Measurements from ENCODE around the gene DUSP11.
"Not testable (repeated sequence)": the region's sequence is repeated elsewhere in the genome, so short reads cannot be mapped to it uniquely, and the experiment has no call there.

DUSP11 gene

DNA sequence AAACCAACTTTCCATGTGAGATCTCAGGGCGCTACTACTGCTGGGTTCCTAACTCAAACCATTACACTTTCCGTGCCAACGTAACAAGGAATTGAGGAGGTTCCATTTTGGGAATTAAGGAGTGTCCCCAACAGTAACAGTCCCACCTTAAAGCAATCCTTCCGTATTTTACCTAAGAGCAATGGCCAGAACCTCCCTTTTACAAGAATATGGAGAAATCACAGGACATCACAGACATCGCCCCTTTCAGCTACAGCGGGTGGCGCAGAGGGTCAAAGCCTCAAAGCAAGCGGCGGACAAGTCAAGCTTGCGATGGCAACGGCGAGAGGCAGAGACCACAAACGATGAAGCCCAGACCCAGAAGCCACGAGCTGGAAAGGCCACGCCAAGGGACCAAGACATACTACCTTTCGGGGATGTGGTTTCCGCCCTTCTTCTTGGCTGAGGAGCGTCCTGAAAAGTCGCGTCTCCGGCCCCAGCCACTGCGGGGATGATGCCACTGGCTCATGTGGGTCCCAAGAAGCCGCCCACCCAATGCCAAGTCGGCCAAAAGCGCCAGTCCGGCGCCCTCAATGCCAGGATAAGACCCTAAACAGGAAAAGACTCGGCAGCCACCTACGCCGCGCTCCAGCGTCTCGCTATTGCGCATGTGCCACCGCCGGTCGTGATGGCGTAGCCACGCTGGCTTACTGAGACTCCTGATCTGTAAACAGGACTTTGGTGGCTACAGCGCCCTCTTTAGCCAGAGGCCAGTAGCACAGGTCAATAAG is at the start of gene DUSP11:
DUSP11 (minus strand) TSS at position 637 of the 770 bp plus-strand sequence; CDS start at position 508, 129 bp downstream.
- DNase-seq (ENCODE audit: low spot score) = peak; percentile 95

DNA sequence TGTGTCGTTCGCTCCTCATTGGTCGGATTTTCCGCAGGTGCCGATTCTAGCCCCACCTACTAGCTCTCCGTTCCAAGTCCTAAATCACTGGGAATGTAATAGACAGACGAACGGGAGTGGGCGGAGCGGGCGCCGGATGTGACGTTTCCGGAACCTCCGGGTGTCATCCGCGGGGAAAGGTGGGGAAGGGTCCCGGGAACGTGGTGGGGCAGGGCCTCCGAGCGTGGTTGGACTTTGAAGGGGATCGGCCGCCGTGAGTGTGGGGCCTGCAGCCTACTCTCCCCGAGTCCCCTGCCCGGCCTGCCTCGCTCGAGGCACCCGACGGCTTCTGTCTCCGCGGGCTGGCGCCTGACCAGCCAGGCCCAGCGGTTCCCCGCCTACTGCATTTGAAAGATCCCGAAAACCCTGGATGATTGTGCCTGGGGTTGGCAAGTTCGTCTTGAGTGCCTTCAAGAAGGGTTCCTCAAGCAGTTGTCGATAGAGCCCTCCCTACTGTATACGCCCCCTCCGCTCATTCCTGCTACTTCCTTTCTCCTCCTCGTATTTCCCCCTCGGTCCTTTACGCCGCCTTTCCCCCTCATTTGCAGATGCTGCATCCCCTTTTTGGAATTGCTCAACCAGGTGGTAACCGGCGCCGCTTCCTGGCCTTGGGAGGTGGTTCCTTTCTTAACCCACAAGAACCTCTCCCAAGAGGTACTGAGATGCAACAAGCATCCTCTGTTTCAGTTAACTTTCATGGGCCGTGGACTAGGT is 49.1 kb upstream of the DUSP11 start, which contains the start of gene STAMBP:
STAMBP (plus strand) TSS at position 144 of the 753 bp plus-strand sequence. CDS start 1,896 bp downstream, outside the sequence.
- peak; percentile 97 for DNase-seq (ENCODE audit: low spot score)

DNA sequence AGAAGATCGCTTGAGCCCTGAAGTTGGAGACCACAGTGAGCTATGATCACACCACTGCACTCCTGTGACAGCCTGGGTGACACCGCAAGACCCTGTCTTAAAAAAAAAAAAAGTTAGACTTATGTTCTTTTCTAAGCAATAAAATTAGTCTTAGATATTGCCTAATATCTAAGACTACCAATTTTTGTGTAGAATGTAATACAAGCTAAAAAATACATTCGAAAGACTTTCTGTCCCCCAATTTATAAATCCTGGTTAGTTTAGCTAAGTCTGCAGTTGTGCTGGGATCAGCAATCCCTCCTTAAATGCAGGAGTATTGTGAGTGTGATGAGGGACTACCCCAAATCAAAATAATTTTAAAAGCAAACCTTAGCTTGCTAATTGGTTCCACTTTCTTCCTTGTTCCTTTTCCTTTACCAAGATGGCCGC is 48.5 kb upstream of the DUSP11 start:
- no peak for DNase-seq (ENCODE audit: low spot score)

DNA sequence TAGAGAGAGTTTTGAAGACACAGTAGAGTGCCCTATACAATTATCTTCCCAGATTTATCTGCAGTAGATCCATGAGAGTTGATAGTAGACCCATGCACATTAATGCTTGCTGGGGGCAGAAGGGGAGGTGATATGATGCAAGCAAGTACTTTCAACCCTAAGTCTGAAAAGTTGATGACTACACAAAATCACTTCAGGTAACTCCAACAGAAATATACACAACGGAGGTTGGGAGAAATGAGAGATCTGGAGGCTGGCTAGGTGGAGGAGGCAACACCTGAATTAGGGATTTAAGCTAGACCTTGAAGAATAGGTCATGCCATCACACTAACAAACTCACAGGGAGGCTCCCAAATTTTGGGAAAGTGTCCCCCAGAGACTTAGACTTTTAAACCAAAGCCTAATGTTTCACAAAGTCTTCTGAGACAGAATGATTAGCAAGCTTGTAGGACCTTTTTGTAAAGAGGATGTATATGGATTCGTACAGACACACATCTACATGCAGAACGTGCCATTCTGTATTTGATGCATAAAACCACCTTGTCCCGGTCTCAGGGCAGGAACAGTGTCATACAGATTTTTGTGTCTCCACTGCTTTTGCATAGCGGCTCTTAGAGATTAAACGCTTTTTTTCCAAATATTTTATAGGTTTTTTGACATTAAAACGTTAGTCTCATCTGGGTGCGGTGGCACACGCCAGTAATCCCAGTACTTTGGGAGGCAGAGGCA is 47.9 kb upstream of the DUSP11 start:
- DNase-seq (ENCODE audit: low spot score) = no peak

DNA sequence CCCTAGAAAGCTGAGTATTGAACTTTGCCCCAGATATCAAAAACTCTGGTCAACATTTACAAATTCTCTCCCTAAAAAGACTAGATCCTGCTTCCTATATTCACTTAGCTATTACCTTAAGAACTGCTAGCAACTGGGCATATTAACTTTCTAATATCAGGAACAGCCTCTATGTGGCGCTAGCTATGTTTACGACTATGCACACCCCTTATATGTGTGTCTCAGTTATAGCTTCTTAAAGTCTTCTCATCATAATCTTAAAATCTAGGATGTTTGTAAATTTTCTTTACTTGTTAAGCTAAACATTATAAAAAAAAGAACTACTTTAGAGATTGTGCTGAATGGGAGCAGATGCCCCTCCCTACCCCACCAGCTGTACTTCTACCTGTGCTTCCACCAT is 47.1 kb upstream of the DUSP11 start:
- peak; percentile 36 for DNase-seq (ENCODE audit: low spot score)

DNA sequence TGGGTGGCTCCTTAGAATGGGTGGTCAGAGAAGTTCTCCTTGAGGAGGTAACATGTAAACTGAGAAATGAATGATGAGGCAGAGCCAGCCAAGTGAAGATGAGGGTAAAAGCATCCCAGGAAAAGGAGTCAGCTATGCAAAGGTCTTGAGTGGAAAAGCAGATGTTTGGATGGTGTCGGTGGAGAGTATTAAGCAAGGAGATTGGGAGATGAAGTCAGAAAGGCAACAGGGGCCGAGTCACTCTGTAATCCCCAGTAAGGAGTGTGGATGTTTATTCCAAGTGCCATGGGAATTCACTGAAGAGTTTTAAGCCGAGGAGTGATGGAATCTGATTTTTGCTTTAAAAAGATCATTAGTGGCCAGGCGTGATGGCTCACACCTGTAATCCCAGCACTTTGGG is 45.5 kb upstream of the DUSP11 start:
- no peak for DNase-seq (ENCODE audit: low spot score)

DNA sequence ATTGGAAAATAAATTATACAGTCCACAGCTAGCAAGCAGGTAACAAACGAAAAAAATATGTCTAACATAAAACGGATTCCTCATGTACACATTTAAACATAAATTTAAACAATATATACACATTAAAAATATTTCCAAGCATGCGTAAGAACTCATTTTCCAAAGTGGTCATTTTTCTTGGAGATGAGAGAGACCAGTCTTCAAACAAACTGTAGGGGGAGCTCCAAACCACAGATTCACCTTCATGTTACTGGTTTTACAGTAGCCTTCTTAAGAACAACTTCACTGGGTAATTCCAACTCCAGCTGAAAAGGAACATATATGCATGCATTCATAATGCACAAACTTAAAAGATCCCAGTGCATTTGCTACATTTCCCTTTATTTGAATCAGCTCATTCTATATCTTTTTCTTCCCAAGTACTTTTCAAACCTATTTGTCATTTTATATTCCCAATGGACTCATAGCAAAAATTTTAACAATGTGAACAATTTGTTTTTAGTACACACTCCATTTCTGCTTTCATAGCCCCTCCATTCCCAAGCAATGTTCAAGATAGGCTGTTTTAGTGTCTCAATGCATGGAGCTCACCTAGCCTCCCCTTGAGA is 44.1 kb upstream of the DUSP11 start:
- DNase-seq (ENCODE audit: low spot score) = peak; percentile 48

DNA sequence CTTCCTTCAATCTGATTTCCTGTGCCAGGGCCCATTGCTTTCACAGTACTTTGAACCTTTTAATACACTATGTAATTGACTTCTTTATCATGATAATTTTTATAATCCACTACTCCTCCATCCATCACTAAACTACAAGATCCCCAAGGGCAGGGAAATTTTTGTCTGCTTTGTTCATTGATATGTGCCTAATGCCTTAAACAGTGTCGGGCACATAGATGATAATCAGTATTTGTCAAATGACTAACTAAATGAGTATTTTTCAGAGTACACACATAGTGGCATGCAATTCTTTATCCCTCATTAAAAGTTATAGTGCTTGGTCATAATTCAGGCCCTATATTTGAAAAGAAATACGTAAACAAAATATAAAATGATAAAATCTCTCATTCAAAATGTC is 43.5 kb upstream of the DUSP11 start:
- no peak for DNase-seq (ENCODE audit: low spot score)

DNA sequence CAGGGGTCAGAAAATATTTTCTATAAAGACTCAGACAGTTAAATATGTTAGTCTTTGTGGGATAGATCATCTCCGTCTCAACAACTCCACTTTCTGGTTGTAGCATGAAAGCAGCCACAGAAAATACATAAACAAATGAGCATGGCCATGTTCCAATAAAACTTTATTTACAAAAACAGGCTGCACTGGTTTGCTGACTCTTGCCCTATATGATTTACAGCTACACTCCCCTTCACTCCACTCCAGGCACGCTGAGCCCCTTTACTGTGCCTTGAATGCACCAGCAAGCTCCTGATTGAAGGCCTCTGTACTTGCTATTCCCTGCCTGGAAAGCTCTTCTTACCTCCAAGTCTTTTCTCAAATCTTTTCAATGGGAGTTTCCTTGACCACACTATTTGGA is 43.1 kb upstream of the DUSP11 start:
- no peak for DNase-seq (ENCODE audit: low spot score)

DNA sequence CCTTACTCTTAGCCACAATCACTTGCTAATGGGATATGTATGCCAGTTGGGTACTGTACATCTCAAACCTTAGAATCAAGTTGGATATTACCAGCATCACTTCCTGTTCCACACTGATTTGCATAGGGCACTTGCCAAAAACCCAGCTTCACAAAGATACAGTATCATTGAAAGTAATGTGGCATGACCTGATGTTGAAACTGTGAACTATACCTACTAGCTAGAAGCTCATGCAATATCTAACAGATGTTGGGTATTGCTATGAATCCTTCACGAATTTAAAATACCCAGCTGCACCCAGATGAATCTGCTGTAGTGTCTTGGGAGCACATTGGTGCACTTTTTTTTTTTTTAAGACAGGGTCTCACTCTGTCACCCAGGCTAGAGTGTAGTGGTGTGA is 42.4 kb upstream of the DUSP11 start:
- DNase-seq (ENCODE audit: low spot score) = no peak

DNA sequence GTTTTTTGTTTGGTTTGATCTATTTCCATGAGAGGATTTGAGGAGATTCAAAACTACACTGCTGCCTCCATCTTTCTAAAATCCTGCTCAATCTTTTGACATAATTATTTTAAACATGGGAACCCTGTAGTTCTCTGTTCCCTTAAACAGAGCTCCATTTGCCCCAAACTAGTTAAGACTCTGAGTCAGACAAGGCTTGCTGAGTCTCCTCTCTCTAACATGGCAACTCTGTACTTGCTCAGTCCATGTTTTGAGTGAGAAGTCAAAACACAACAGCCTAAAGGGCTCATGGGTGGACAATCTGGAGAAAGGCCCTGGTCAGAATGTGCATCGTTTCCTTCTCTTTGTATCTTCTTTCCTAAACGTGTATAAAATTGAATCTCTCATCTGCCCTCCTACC is 41.8 kb upstream of the DUSP11 start:
- DNase-seq (ENCODE audit: low spot score) = no peak

DNA sequence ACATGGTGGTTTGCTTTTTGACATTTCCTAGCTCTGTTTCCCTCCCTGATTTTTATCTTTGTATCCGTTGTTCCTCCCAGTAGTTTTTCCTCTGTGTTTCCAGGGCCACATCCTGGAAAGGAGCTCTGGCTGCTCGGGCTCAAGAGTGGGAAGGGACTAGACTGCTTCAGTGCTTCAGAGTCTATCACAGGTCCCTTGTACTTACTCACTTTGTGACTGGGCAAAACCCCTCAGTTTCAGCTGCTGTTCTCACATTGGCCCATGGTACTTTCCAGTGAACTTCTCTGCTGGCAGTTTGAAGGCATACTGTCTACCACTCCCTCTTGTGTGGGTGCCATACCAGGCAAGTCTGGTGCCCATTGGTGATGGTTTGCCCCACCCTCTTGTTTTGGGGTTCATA is 41.3 kb upstream of the DUSP11 start:
- DNase-seq (ENCODE audit: low spot score) = no peak

DNA sequence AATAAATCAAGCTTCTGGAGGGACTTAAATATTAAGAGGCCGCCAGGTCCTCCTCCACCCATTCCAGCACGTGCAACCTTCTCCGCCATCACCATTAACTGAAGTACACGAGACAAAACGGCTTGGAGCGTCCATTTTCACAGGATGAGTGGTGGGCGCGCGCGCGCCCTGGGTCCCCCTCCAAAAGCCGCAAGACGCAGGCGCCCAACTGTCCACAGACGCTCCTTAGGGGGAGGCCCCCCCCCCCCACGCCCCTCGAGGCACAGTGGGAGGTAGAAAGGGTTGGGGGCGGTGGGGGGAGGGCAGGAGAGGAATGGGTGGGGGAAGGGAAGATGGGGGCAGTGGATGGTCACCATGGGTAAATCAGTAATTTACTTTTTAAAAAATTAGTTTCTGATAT is 38.4 kb upstream of the DUSP11 start:
- no peak for DNase-seq (ENCODE audit: low spot score)

DNA sequence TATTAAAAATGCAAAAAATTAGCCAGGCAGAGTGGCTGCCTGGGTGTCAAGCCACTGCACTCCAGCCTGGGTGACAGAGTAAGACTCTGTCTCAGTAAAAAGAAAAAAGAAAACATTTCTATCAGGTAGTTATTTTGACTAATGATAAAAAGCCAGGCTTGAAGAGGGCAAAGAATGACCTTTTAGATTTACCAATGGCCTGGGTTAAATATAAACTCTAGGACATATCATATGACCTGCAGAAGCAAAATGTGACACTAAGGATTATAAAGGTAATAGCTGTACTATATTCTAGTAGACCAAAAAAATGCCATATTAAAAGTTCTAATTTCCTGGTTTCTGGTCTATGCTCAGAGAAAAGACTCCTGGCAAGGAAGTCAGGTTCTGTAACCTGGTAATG is 32.7 kb upstream of the DUSP11 start:
- no peak for DNase-seq (ENCODE audit: low spot score)

DNA sequence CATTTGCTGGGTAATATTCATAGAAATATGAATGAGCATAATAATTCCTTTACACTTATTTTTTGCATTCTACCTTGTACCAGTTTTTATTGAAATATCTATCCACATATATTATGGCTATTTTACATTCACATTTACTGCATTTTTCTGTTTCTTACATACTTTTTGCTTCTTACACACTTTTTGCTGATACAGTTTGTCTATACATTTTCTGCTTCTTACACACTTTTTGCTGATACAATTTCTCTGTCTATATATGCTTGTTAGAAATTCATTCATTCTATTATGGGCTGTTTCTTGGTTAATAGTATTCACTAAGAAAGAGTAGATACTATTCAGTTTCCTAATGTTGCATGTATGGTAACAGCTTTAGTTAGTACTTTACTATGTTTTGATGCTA is 32.0 kb upstream of the DUSP11 start:
- no peak for DNase-seq (ENCODE audit: low spot score)

DNA sequence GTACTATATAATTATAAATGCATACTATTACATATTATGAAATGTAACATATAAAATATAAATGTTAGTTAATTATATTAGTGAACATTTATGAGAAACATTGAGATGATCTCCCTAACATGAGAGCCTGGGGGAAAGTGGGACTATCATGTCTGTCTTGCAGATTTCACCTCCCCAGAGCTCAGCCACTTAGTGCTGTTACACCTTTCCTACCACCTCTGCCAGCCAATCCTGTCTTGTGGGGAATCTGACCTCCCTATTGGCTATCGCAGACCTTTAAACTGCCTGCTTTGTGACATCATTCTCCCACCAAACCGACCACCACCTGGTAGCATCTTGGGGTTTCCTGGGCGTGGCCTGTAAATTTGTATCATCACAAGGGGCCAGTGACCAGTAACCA is 4.0 kb upstream of the DUSP11 start, which contains the start of gene C2orf78:
C2orf78 (plus strand) TSS at position 301 of the 400 bp plus-strand sequence. CDS start 127 bp downstream, outside the sequence.
- DNase-seq (ENCODE audit: low spot score) = not testable (repeated sequence)

DNA sequence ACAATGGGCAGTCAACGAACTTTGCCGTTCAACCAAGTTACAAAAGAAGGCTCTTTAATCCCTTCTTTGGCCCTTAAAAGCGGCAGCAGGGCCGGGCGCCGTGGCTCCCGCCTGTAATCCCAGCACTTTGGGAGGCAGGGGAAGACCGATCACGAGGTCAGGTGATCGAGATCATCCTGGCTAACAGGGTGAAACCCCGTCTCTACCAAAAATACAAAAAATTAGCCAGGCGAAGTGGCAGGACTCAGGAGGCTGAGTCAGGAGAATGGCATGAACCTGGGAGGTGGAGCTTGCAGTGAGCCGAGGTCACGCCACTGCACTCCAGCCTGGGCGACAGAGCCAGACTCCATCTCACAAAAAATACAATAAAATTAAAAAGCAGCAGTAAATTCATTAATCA is 3.5 kb upstream of the DUSP11 start:
- DNase-seq (ENCODE audit: low spot score) = not testable (repeated sequence)

DNA sequence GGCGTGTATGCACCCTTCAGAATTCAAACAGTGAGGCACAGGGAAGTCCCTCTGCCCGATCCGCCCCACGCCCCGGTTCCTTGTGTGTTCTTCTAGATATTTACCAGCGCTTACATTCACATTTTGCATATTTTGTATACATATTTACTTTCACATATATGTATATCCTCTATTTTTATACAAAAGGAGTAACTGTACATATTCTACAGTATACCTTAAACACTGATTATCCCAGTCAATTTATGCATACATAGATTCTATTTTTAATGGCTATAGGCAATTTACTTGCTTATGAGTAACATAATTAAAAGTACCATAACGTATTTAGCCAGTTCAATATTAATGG is 307 bp upstream of the DUSP11 start:
- DNase-seq (ENCODE audit: low spot score) = no peak

DNA sequence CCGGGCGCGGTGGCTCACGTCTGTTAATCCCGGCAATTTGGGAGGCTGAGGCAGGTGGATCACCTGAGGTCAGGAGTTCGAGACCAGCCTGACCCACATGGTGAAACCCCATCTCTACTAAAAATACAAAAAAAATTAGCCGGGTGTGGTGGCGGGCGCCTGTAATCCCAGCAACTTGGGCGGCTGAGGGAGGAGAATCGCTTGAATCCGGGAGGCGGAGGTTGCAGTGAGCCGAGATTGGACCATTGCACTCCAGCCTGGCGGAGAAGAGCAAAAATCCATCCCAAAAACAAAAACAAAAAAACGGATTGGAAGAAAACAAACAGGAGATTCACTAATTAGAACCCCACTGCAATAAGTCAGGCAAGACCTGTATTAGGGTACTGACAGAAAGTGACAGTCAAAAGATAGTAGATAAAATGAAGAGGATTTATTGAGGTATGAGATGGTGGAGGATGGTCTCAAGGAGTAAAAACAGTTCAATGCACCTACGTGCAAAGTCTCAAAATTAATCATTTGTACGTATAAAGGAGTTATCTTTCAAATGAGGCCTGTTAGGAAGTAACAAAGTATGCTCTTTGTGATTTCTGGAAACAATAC is 936 bp downstream of the DUSP11 start:
- not testable (repeated sequence) for DNase-seq (ENCODE audit: low spot score)

DNA sequence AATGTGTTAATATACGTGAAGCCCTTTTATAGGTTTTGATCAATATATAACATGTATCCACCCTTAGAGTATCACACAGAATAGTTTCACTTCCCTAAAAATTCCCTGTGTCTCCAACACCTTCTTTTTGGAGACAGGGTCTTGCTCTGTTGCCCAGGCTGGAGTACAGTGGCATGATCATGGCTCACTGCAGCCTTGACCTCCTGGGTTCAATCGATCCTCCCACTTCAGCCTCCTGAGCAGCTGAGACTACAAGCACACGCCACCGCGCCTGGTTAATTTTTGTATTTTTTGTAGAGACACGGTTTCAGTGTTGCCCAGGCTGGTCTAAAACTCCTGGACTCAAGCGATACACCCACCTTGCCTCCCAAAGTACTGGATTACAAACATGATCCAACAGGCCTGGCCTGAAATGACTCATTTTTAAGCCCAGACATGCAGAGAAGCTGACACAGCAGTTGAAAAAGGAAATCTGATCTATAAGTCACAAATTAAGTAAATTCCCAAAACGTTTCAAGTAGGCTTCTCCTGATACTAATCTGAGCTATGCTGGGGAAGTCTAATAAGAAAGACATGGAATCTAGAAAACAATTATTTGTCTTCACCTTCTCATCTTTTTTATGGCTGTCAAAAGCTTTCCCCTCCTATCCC is 2.9 kb downstream of the DUSP11 start:
- DNase-seq (ENCODE audit: low spot score) = no peak

DNA sequence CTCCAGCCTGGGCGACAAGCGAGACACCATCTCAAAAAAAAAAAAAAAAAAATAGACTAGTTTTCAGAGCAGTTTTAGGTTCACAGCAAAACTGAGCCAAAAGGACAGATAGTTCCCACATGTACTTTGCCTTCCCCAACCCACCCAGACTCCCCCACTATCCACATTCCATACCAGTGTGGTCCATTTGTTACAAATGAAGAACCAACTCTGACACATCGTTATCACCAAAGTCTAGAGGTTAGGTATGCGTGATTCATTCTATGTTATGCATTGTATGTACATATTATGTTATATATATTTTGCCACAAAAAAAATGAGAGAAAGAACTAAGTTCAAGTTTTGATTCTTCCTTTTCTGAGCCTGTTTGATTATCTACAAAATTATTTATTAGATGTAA is 3.5 kb downstream of the DUSP11 start:
- DNase-seq (ENCODE audit: low spot score) = no peak
